ENCODE results near the gene CDH8.
"Not testable (repeated sequence)": the region's sequence is repeated elsewhere in the genome, so short reads cannot be mapped to it uniquely, and the experiment has no call there.

The CDH8 gene

DNA sequence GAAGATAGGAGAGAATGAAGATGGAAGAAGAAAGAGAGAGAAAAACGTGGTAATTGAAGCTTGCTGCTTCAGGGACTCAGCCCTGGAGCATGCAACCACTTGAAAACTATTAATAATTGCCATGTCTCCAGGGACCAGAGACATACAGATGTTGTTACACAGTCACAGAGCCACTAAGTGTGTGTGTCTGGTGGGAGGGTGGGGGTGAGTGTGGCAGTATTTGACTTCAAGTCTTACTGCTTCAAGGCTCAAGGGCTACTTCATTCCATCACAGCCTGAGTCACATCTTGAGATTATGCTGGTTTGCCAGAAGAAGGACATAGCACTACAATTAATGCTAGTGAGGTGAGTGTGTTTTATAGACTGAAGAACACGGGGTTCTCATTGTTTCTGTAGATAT lies 202.2 kb downstream of the CDH8 start:
- no peak for DNase-seq

GRCh38 chr16:61831351-61831917 lies 204.8 kb downstream of the CDH8 start:
- DNase-seq: no peak

GRCh38 chr16:61829631-61830030 lies 206.6 kb downstream of the CDH8 start:
- no peak for DNase-seq

DNA sequence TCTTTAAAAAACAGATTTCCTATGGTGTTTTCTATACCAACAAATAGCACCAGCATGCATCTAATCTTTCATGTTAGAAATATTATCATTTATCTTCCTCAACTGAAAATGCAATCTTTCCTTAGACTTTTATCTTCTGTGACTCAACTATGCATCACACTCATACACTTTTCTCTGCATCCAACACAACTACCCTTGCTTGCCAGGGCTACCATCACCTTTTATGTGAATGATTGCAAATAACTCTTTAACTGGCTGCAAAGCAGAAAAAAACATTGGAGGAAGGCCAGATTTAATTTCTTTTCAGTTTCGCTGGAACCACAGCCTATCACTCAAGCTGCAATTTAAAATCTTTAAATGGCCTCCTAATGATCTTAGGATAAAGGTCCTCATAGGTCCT lies 212.9 kb downstream of the CDH8 start:
- no peak for DNase-seq

DNA sequence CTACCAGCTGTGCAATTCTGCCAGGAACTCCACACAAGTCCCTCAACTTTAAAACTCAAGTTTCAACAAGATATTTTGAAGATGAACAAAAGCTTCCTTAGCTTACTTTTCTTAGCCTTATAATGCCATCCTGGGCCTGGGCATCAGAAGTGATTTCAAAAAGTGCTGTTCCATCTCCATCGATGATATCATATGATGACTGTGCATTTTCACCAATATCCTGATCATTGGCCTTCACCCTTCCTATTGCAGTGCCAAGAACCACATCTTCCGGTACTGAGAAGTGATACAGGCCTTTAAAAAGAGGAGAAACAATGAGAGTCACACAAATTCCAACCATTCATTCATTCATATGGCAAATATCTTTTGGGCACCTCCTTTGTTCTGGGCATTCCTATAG lies 215.4 kb downstream of the CDH8 start:
- DNase-seq: no peak

GRCh38 chr16:61820398-61820797 lies 215.8 kb downstream of the CDH8 start:
- no peak for DNase-seq

GRCh38 chr16:61818850-61819249 lies 217.4 kb downstream of the CDH8 start:
- DNase-seq: no peak

GRCh38 chr16:61817583-61818278 lies 218.5 kb downstream of the CDH8 start:
- DNase-seq: no peak

DNA sequence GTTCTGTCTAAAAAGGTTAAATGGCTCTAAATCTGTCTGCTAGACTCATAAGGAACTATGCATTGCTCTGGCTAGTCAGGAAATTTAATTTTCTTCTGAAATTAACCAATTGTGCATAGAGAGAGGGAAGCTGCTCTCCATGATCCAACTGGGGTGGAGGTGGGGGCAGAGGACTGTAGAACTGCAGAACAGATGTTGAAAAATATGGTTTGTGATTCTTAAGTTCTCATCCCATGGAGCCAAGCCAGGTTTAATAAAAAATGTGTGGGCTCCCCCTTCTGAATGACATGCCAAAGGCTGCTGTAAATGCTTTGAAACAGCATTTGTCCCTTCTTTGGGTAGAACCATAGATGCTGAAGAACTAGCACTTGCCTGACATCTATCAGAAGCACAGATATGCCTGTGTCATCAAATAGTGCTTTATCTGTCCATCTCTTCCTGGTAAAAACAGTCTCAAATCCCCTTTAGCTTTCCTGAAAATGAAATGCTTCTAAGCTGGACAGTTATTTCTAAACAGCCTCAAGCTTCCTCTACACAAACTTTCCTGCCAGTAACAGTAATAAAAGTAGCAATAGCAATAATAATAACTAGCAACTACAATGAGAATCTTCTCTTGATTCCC lies 221.4 kb downstream of the CDH8 start:
- no peak for DNase-seq

DNA sequence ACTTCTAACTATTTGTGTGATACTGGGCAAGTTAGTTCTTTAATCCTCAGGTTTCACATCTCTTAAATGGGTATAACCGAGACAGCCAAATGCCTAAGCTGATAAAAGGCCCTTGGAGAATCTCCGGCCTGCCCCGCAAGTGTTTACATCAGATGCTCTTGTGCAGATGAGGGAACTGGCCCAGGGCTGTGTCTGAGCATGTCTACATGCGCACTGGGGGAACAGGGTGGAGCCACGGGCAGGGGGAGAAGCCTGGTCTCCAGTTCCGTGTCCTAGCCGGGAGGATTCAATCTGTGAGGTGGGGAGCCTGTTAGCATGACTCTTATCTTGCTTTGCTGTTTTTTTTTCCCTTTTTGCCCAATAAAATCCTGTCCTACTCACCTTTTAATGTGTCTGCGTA lies 222.9 kb downstream of the CDH8 start:
- DNase-seq: no peak

DNA sequence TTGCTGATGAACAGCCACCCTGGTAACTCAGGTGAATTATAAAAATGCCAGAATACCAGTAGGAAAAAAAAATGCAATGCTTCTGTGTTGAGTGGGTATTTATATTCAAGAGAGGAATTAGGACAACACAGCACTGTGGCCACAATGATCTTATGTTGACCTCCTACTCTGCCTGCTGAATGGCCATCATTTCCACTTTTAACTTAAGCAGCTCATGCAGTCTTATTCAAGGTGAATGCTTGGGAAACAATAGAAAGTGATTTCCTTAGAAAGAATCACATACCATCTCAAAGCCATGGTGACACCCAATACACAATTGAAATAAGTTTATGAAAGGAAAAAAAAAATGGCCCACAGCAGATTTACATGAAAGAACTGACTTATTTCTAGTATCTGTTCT lies 224.0 kb downstream of the CDH8 start:
- DNase-seq: no peak

- no peak for DNase-seq
Measured at GRCh38 chr16:61807551-61807950, 228.7 kb downstream of the CDH8 start.

DNA sequence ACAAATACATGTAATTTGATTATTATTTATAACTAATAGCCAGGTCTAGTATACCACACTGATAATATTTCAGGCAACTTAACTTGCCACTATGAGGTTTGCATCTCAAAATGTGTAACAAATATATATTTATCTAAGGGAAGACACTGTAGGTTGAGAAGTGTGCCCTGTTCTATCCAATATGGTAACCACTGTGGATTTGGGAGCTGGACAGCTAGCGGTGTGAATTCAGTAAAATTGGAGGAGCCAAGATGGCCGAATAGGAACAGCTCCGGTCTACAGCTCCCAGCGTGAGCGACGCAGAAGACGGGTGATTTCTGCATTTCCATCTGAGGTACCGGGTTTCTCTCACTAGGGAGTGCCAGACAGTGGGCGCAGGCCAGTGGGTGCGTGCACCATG lies 235.0 kb downstream of the CDH8 start:
- not testable (repeated sequence) for DNase-seq

GRCh38 chr16:61798741-61799140 lies 237.5 kb downstream of the CDH8 start:
- DNase-seq: no peak

GRCh38 chr16:61797961-61798507 lies 238.2 kb downstream of the CDH8 start:
- DNase-seq: no peak

GRCh38 chr16:61797296-61797795 lies 238.9 kb downstream of the CDH8 start:
- no peak for DNase-seq

GRCh38 chr16:61792194-61792909 lies 243.9 kb downstream of the CDH8 start:
- no peak for DNase-seq

DNA sequence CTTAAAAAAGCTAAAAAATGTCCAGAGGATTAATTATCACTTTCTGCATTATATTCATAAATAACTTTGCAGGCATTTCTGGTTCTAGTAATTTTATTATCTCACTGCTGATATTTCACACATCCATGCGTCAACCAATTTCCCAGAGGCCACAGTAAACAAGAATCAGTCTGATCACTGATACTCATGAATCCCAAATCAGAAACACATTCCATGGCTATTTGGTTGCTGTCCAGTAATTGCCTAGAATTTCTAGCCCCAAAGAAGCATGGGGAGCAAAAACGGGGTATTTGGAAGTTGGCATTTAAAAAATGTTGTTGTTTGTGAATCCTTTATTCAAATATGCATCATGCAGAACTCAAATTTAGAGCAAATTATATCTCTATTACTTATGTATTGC lies 244.8 kb downstream of the CDH8 start:
- no peak for DNase-seq

GRCh38 chr16:61781855-61782254 lies 254.4 kb downstream of the CDH8 start:
- DNase-seq: not testable (repeated sequence)

GRCh38 chr16:61780161-61780560 lies 256.1 kb downstream of the CDH8 start:
- no peak for DNase-seq

- no peak for DNase-seq
Measured at GRCh38 chr16:61770301-61770700, 265.9 kb downstream of the CDH8 start.

- DNase-seq: no peak
Measured at GRCh38 chr16:61763991-61764390, 272.2 kb downstream of the CDH8 start.

DNA sequence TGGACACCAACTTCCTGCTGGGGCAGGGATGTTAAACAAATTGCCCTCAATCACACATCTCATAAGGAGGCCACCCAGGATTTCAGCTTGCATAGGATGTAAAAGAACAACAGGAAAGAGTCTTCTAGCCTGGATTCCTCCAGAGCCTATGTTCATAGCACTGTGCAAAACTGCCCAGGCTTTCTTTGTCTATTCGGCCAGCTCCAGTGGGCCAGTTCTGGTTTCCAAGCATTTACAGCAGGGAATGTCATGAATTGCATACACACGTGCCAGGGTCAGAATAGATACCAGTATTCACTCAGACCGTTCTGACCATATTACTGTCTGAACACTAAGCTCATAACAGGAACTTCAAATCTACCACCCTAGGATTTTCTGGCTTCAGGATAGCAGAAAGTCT lies 273.2 kb downstream of the CDH8 start:
- DNase-seq: no peak

Data from stimulated activated CD8-positive, alpha-beta memory T cell treated with anti-CD3 and anti-CD28 coated beads, Interleukin-4, amount 100 ng/mL, for 48 hours (primary cell).